Calu3 (cell line): ENCODE results near the gene BFSP2. TPM values are rescaled to one million over a fixed set of nuclear protein-coding genes. Genes with fewer than 3 reads are reported as not detected.

ENCODE experiments used
- BruUV-seq: library from RNA; stranded (reverse); fragments of 400-500 nt; replicated peaks from 2 replicates; lab custom pipeline; 2021; lab: Mats Ljungman, UMichigan
- CTCF ChIA-PET: fragments of 300-600 bp; sonication (Branson Sonifier 250); formaldehyde crosslinking; loops from one replicate; lab custom pipeline; 2022; ENCODE audit warnings: antibody characterized with exemption; lab: Charles Lee
- DNase-seq: peaks from one replicate; pipeline ENCODE4 v3.0.0; 2022
- H3K27ac Mint-ChIP-seq: one replicate; pipeline ENCODE4 v1.8.0; 2022; ENCODE audit warnings: mixed read lengths; ENCODE audit not compliant: unreplicated experiment
- H3K27me3 Mint-ChIP-seq: one replicate; pipeline ENCODE4 v1.8.0; 2022; ENCODE audit warnings: mixed read lengths; ENCODE audit not compliant: unreplicated experiment
- H3K36me3 Mint-ChIP-seq: one replicate; pipeline ENCODE4 v1.8.0; 2022; ENCODE audit warnings: mild to moderate bottlenecking, moderate library complexity, mixed read lengths; ENCODE audit not compliant: insufficient read depth, unreplicated experiment
- H3K4me1 Mint-ChIP-seq: one replicate; pipeline ENCODE4 v1.8.0; 2022; ENCODE audit warnings: mild to moderate bottlenecking, low read depth, mixed read lengths; ENCODE audit not compliant: unreplicated experiment
- H3K4me3 Mint-ChIP-seq: one replicate; pipeline ENCODE4 v1.8.0; 2022; ENCODE audit warnings: mild to moderate bottlenecking, low read depth, moderate library complexity, mixed read lengths; ENCODE audit not compliant: unreplicated experiment
- H3K9me3 Mint-ChIP-seq: one replicate; pipeline ENCODE4 v1.8.0; 2022; ENCODE audit warnings: low read depth, mixed read lengths; ENCODE audit not compliant: unreplicated experiment
- CTCF ChIP-seq: fragments of 200-600 bp; IDR thresholded peaks from one replicate; pipeline ENCODE4 v1.8.0; 2022; ENCODE audit warnings: antibody characterized with exemption; ENCODE audit not compliant: unreplicated experiment
- intact Hi-C: fragments of 100-400 bp; cut with micrococcal nuclease; formaldehyde crosslinking; loops from one replicate; pipeline ENCODE4 v1.10.0; 2022; ENCODE audit not compliant: unreplicated experiment
- total RNA-seq: library from RNA; stranded (reverse); gene quantifications from 2 replicates; pipeline ENCODE4 v1.2.3, GENCODE V29; 2022

BFSP2 gene
- total RNA-seq, 1 experiment from 2014 or later = not detected

- no TSS peak for BruUV-seq
- Mint-ChIP-seq H3K27ac (no peak overlapping the region), H3K9me3 (peaks cover 4% of the 10 kb centered on the region), H3K4me3 (no peak overlapping the region), H3K4me1 (peaks cover 35% of the 10 kb centered on the region), H3K36me3 (no peaks in the 10 kb centered on the region), H3K27me3 (no peaks in the 10 kb centered on the region)
- DNase-seq = no peak
- no peak for TF ChIP-seq CTCF
- CTCF ChIA-PET = no interaction called here
- intact Hi-C loops = no loop called here
Measured at GRCh38 chr3:133440652-133441051, 40.8 kb downstream of the BFSP2 start.

- CTCF ChIA-PET = interaction anchor here (1.0 kb wide), 1 partner anchor 137 kb away, joined by 3 read pairs; no protein-coding TSS in a partner anchor
- no peak overlapping the region for H3K4me3 Mint-ChIP-seq
- H3K4me1 Mint-ChIP-seq = peaks cover 35% of the 10 kb centered on the region
- no peak for DNase-seq
- TF ChIP-seq CTCF = no peak
- no peaks in the 10 kb centered on the region for H3K36me3 Mint-ChIP-seq
- intact Hi-C loops = no loop called here
- no TSS peak for BruUV-seq
- H3K9me3 Mint-ChIP-seq = peaks cover 4% of the 10 kb centered on the region
- H3K27me3 Mint-ChIP-seq = no peaks in the 10 kb centered on the region
- no peak overlapping the region for H3K27ac Mint-ChIP-seq
Measured at GRCh38 chr3:133441867-133442270, 42.0 kb downstream of the BFSP2 start.

- no TSS peak for BruUV-seq
- Mint-ChIP-seq H3K4me3 (no peak overlapping the region), H3K4me1 (peaks cover 33% of the 10 kb centered on the region), H3K36me3 (no peaks in the 10 kb centered on the region), H3K27ac (peak overlapping the region; percentile 2), H3K27me3 (no peaks in the 10 kb centered on the region), H3K9me3 (peaks cover 4% of the 10 kb centered on the region)
- no peak for DNase-seq
- CTCF ChIA-PET = interaction anchor here (0.7 to 1.0 kb wide), 2 partner anchors 136 to 616 kb away, joined by 3 read pairs; no protein-coding TSS in a partner anchor
- intact Hi-C loops = no loop called here
- no peak for TF ChIP-seq CTCF
Measured at GRCh38 chr3:133442518-133442917, 42.7 kb downstream of the BFSP2 start.

GRCh38 chr3:133443649-133444422 lies 44.0 kb downstream of the BFSP2 start:
- Mint-ChIP-seq H3K4me1 (peaks cover 24% of the 10 kb centered on the region), H3K9me3 (peaks cover 4% of the 10 kb centered on the region), H3K36me3 (no peaks in the 10 kb centered on the region), H3K27ac (peak overlapping the region; percentile 83), H3K4me3 (no peak overlapping the region), H3K27me3 (no peaks in the 10 kb centered on the region)
- CTCF ChIA-PET = no interaction called here
- TF ChIP-seq CTCF = no peak
- intact Hi-C loops = loop anchor here (1.0 to 2.0 kb wide), 3 partner anchors 129 to 219 kb away; partner anchors contain the start of gene CDV3
- peak; percentile 63 for DNase-seq
- BruUV-seq = no TSS peak
